ENCODE results near the gene CHCHD1. TPM values are rescaled to one million over a fixed set of nuclear protein-coding genes. Genes with fewer than 3 reads are reported as not detected.

The CHCHD1 gene
- total and polyA plus RNA-seq, 3 donors from 2014 or later: 27.9 to 37.4 (median 31.3) TPM

- WGBS, 2 donors: 74 to 84% methylated on average over 5 to 10 of the region's 10 CpGs
- Histone ChIP-seq H3K27me3 (no peaks in the 10 kb centered on the region), H3K4me3 (no peak overlapping the region), H3K4me1 (no peaks in the 10 kb centered on the region), H3K9me3 (no peaks in the 10 kb centered on the region), H3K27ac (no peak overlapping the region), H3K36me3 (ENCODE audit: low read depth, missing control alignments) (no peaks in the 10 kb centered on the region)
- TF ChIP-seq POLR2A (IDR thresholded peaks at IDR 0.05): no peak
- no peak for TF ChIP-seq CTCF (IDR thresholded peaks at IDR 0.05)
- no peak for DNase-seq
- intact Hi-C loops (cut with DNase I; ENCODE audit: low total_unique reads): no loop called here
Observed at GRCh38 chr10:73798927-73799560, 17.2 kb downstream of the CHCHD1 start.

GRCh38 chr10:73799899-73800559 lies 18.2 kb downstream of the CHCHD1 start:
- Histone ChIP-seq H3K4me1 (no peaks in the 10 kb centered on the region), H3K27me3 (no peaks in the 10 kb centered on the region), H3K9me3 (no peaks in the 10 kb centered on the region), H3K4me3 (no peak overlapping the region), H3K36me3 (ENCODE audit: low read depth, missing control alignments) (no peaks in the 10 kb centered on the region), H3K27ac (no peak overlapping the region)
- 73 to 76% methylated on average over 4 to 9 of the region's 9 CpGs for WGBS, 2 donors
- intact Hi-C loops (cut with DNase I; ENCODE audit: low total_unique reads): no loop called here
- DNase-seq: no peak
- TF ChIP-seq POLR2A (IDR thresholded peaks at IDR 0.05) (no peak), CTCF (IDR thresholded peaks at IDR 0.05) (no peak)

GRCh38 chr10:73800560-73801252 lies 18.9 kb downstream of the CHCHD1 start:
- Histone ChIP-seq H3K27me3 (no peaks in the 10 kb centered on the region), H3K27ac (no peak overlapping the region), H3K4me1 (no peaks in the 10 kb centered on the region), H3K9me3 (no peaks in the 10 kb centered on the region), H3K4me3 (no peak overlapping the region), H3K36me3 (ENCODE audit: low read depth, missing control alignments) (no peaks in the 10 kb centered on the region)
- TF ChIP-seq CTCF (IDR thresholded peaks at IDR 0.05) (no peak), POLR2A (IDR thresholded peaks at IDR 0.05) (no peak)
- intact Hi-C loops (cut with DNase I; ENCODE audit: low total_unique reads): no loop called here
- no peak for DNase-seq
- 62 to 79% methylated on average over 16 to 20 of the region's 20 CpGs for WGBS, 2 donors

- WGBS, 2 donors: 87% methylated on average over 3 to 13 of the region's 13 CpGs
- Histone ChIP-seq H3K4me3 (no peak overlapping the region), H3K9me3 (no peaks in the 10 kb centered on the region), H3K4me1 (no peaks in the 10 kb centered on the region), H3K36me3 (ENCODE audit: low read depth, missing control alignments) (no peaks in the 10 kb centered on the region), H3K27me3 (no peaks in the 10 kb centered on the region), H3K27ac (no peak overlapping the region)
- intact Hi-C loops (cut with DNase I; ENCODE audit: low total_unique reads): no loop called here
- TF ChIP-seq CTCF (IDR thresholded peaks at IDR 0.05) (no peak), POLR2A (IDR thresholded peaks at IDR 0.05) (no peak)
- DNase-seq: no peak
Observed at GRCh38 chr10:73801253-73801590, 19.4 kb downstream of the CHCHD1 start.
